K562 (cell line): ENCODE data around the gene COA5. TPM values are rescaled to one million over a fixed set of nuclear protein-coding genes. Genes with fewer than 3 reads are reported as not detected.

Experiments used
- CBX1 ChIP-seq: sonication (generic); IDR thresholded peaks from 2 replicates; pipeline ENCODE4 v1.6.1; 2016; ENCODE audit warnings: antibody characterized with exemption, low read depth, mild to moderate bottlenecking
- ILF3 ChIP-seq: fragments of 450-650 bp; IDR thresholded peaks from 2 replicates; pipeline ENCODE4 v1.6.1; 2018; ENCODE audit warnings: antibody characterized with exemption, mild to moderate bottlenecking, moderate library complexity, borderline replicate concordance
- MCM7 ChIP-seq, 2 experiments: fragments of 450-650 bp; IDR thresholded peaks; 2 replicates each; pipeline ENCODE4 v1.6.1; 2016 to 2018
- NCOR1 ChIP-seq: fragments of 450-650 bp; IDR thresholded peaks from 2 replicates; pipeline ENCODE4 v1.6.1; 2016; ENCODE audit warnings: mild to moderate bottlenecking, moderate library complexity
- NFE2 ChIP-seq: IDR thresholded peaks from 2 replicates; pipeline ENCODE4 v1.6.1; 2014; ENCODE audit warnings: antibody characterized with exemption, low read depth
- NR2F6 ChIP-seq: fragments of 450-650 bp; formaldehyde crosslinking; IDR thresholded peaks from 2 replicates; pipeline ENCODE4 v1.4.0; 2020; ENCODE audit warnings: mild to moderate bottlenecking
- PCBP1 ChIP-seq: fragments of 200-400 bp; formaldehyde crosslinking; IDR thresholded peaks from 2 replicates; pipeline ENCODE4 v1.6.1; 2018; ENCODE audit warnings: mild to moderate bottlenecking, low read depth, low read length; ENCODE audit not compliant: poor library complexity, severe bottlenecking
- PHTF2 ChIP-seq: fragments of 250-450 bp; sonication (Bioruptor Pico); IDR thresholded peaks from 2 replicates; pipeline ENCODE4 v1.5.0; 2021; ENCODE audit warnings: mild to moderate bottlenecking
- RBBP5 ChIP-seq: fragments of 200-600 bp; sonication (generic); IDR thresholded peaks from 2 replicates; pipeline ENCODE4 v1.6.1; 2012; ENCODE audit warnings: borderline replicate concordance, mild to moderate bottlenecking, low read length, control low read depth, inconsistent platforms; ENCODE audit not compliant: insufficient read depth, poor library complexity, severe bottlenecking
- RFX7 ChIP-seq: fragments of 250-450 bp; sonication (Bioruptor Pico); IDR thresholded peaks from 2 replicates; pipeline ENCODE4 v1.5.1; 2021; ENCODE audit warnings: mild to moderate bottlenecking
- SUPT5H ChIP-seq: fragments of 450-650 bp; IDR thresholded peaks from 2 replicates; pipeline ENCODE4 v1.6.1; 2016
- ZBTB12 ChIP-seq: fragments of 250-450 bp; sonication (Bioruptor Pico); IDR thresholded peaks from 2 replicates; pipeline ENCODE4 v1.4.0; 2020
- ZBTB9 ChIP-seq: fragments of 450-650 bp; formaldehyde crosslinking; IDR thresholded peaks from 2 replicates; pipeline ENCODE4 v1.4.0; 2020; ENCODE audit warnings: mild to moderate bottlenecking, moderate library complexity
- ZNF239 ChIP-seq: fragments of 250-450 bp; sonication (Bioruptor Pico); IDR thresholded peaks from 2 replicates; pipeline ENCODE4 v1.4.0; 2020; ENCODE audit warnings: mild to moderate bottlenecking
- ZNF407 ChIP-seq: fragments of 450-650 bp; IDR thresholded peaks from 2 replicates; pipeline ENCODE4 v1.6.1; 2016; ENCODE audit warnings: low read depth
- ZNF512 ChIP-seq: IDR thresholded peaks from 2 replicates; pipeline ENCODE4 v1.6.1; 2016; ENCODE audit warnings: missing genetic modification characterization, missing compliant biosample characterization
- polyA plus RNA-seq, 8 experiments: library from polyadenylated mRNA; depleted of rRNA in 4 of 8; stranded (reverse) in 5 of 8; unstranded in 3 of 8; fragments of >200 nt; fragmentation: Nextera tagmentation in 2 of 8; fragmentation: Illumina TruSeq in 1 of 8; extraction: Ambion mirVana in 2 of 8; extraction: Trizol in 1 of 8; gene quantifications; 2 replicates each; pipeline versions ENCODE4 v1.2.1 to v1.2.3, GENCODE V29; 2011 to 2014; ENCODE audit warnings: inconsistent platforms in 1 of 8, missing spikeins in 1 of 8
- total RNA-seq, 7 experiments: library from RNA; depleted of rRNA in 6 of 7; stranded (reverse); fragments of >200 nt in 6 of 7; fragmentation: Illumina TruSeq in 2 of 7; extraction: Trizol in 2 of 7; gene quantifications; 2 replicates each; pipeline versions ENCODE4 v1.2.1 to v1.2.3, GENCODE V29; 2011 to 2021; ENCODE audit warnings: low replicate concordance in 1 of 7

The COA5 gene
- total and polyA plus RNA-seq, 9 of the 15 experiments (the other 6 are each of a cell fraction or from before 2014, with no cell fraction given), result 17.9 to 77.6 (median 33.4) TPM

- TF ChIP-seq ZNF512 (tag), result no peak
- TF ChIP-seq MCM7 (IDR thresholded peaks at IDR 0.05), result no peak
- TF ChIP-seq PCBP1, result peak; percentile 73
- TF ChIP-seq NR2F6, result no peak
- peak; percentile 20; the same call in 1 of the 2 replicates for TF ChIP-seq NFE2
- no peak; the same call in 1 of the 2 replicates for TF ChIP-seq ILF3
- TF ChIP-seq ZBTB9, result 0 out of 2 replicates have a peak, but pooled peaks have one; percentile 28
- peak; percentile 42; the same call in 1 of the 2 replicates for TF ChIP-seq NCOR1
- no peak for TF ChIP-seq PHTF2
- TF ChIP-seq CBX1, result peak; percentile 89; the same call in 1 of the 2 replicates
- peak; percentile 95 for TF ChIP-seq ZNF407
- peak; percentile 68; the same call in 1 of the 2 replicates for TF ChIP-seq ZBTB12 (CRISPR knock-in tag)
- TF ChIP-seq RFX7 (CRISPR knock-in tag), result no peak
- peak; percentile 95 for TF ChIP-seq RBBP5
- TF ChIP-seq ZNF239 (CRISPR knock-in tag), result no peak
- peak; percentile 96 for TF ChIP-seq SUPT5H
These were observed at the start of gene COA5, which contains the start of gene UNC50 (continued) for GRCh38 chr2:98608116-98608961.
